KOPT-K1 (cell line): ENCODE measurements around the gene CDH4.

Source experiments
- H3K27ac ChIP-seq: fragments of 200-600 bp; sonication (generic); 2 replicates; pipeline ENCODE4 v1.5.1; 2016; ENCODE audit warnings: antibody characterized with exemption, mild to moderate bottlenecking, low read depth, low read length; ENCODE audit not compliant: poor library complexity, severe bottlenecking
- H3K36me3 ChIP-seq: fragments of 200-600 bp; sonication (generic); 2 replicates; pipeline ENCODE4 v1.5.1; 2017; ENCODE audit warnings: antibody characterized with exemption, mild to moderate bottlenecking, low read length, moderate library complexity; ENCODE audit not compliant: insufficient read depth
- H3K9me3 ChIP-seq: fragments of 200-600 bp; sonication (generic); 2 replicates; pipeline ENCODE4 v1.5.1; 2017; ENCODE audit warnings: antibody characterized with exemption, low read length, mild to moderate bottlenecking; ENCODE audit not compliant: insufficient read depth, poor library complexity, severe bottlenecking

Gene CDH4

GRCh38 chr20:61536671-61537070, 284.6 kb downstream of the CDH4 start:
- Histone ChIP-seq H3K27ac (no peak overlapping the region), H3K9me3 (no peaks in the 10 kb centered on the region)

GRCh38 chr20:61537239-61538182, 285.4 kb downstream of the CDH4 start:
- H3K27ac ChIP-seq, result no peak overlapping the region

More at GRCh38 chr20:61536671-61537070, 284.6 kb downstream of the CDH4 start:
- H3K36me3 ChIP-seq, result no peaks in the 10 kb centered on the region

GRCh38 chr20:61538183-61538942, 286.3 kb downstream of the CDH4 start:
- Histone ChIP-seq H3K36me3 (no peaks in the 10 kb centered on the region), H3K27ac (no peak overlapping the region), H3K9me3 (no peaks in the 10 kb centered on the region)

More at GRCh38 chr20:61537239-61538182, 285.4 kb downstream of the CDH4 start:
- H3K9me3 ChIP-seq, result no peaks in the 10 kb centered on the region
- H3K36me3 ChIP-seq, result no peaks in the 10 kb centered on the region

- no peak overlapping the region for H3K27ac ChIP-seq
- no peaks in the 10 kb centered on the region for H3K9me3 ChIP-seq
- no peaks in the 10 kb centered on the region for H3K36me3 ChIP-seq
Observed at GRCh38 chr20:61538943-61539265, 286.8 kb downstream of the CDH4 start.

- Histone ChIP-seq H3K27ac (no peak overlapping the region), H3K9me3 (no peaks in the 10 kb centered on the region), H3K36me3 (no peaks in the 10 kb centered on the region)
Observed at GRCh38 chr20:61539706-61540360, 287.8 kb downstream of the CDH4 start.

- H3K27ac ChIP-seq, result no peak overlapping the region
- no peaks in the 10 kb centered on the region for H3K9me3 ChIP-seq
- H3K36me3 ChIP-seq, result no peaks in the 10 kb centered on the region
Observed at GRCh38 chr20:61541537-61541936, 289.5 kb downstream of the CDH4 start.

GRCh38 chr20:61543086-61543485, 291.0 kb downstream of the CDH4 start:
- H3K36me3 ChIP-seq, result no peaks in the 10 kb centered on the region
- no peak overlapping the region for H3K27ac ChIP-seq
- H3K9me3 ChIP-seq, result no peaks in the 10 kb centered on the region

- Histone ChIP-seq H3K9me3 (no peaks in the 10 kb centered on the region), H3K36me3 (no peaks in the 10 kb centered on the region), H3K27ac (no peak overlapping the region)
Observed at GRCh38 chr20:61543931-61544745, 292.1 kb downstream of the CDH4 start.

GRCh38 chr20:61544910-61545889, 293.1 kb downstream of the CDH4 start:
- H3K36me3 ChIP-seq, result no peaks in the 10 kb centered on the region
- H3K9me3 ChIP-seq, result no peaks in the 10 kb centered on the region
- no peak overlapping the region for H3K27ac ChIP-seq

GRCh38 chr20:61546641-61547040, 294.6 kb downstream of the CDH4 start:
- Histone ChIP-seq H3K36me3 (no peaks in the 10 kb centered on the region; the same call in 1 of the 2 replicates), H3K27ac (no peak overlapping the region), H3K9me3 (peaks cover 12% of the 10 kb centered on the region)

- Histone ChIP-seq H3K27ac (no peak overlapping the region), H3K36me3 (no peaks in the 10 kb centered on the region; the same call in 1 of the 2 replicates), H3K9me3 (peaks cover 15% of the 10 kb centered on the region)
Observed at GRCh38 chr20:61548069-61548468, 296.0 kb downstream of the CDH4 start.

GRCh38 chr20:61549865-61550264, 297.8 kb downstream of the CDH4 start:
- H3K27ac ChIP-seq, result no peak overlapping the region
- H3K9me3 ChIP-seq, result peaks cover 15% of the 10 kb centered on the region
- no peaks in the 10 kb centered on the region; the same call in 1 of the 2 replicates for H3K36me3 ChIP-seq

- peaks cover 15% of the 10 kb centered on the region for H3K9me3 ChIP-seq
- H3K27ac ChIP-seq, result no peak overlapping the region
- no peaks in the 10 kb centered on the region; the same call in 1 of the 2 replicates for H3K36me3 ChIP-seq
Observed at GRCh38 chr20:61551401-61551800, 299.3 kb downstream of the CDH4 start.
